Activated T-cell treated with anti-CD3 and anti-CD28 coated beads, Interleukin-2, amount 50 U/mL, for 72 hours (primary cell): Measurements from ENCODE around the gene ABO. TPM values are rescaled to one million over a fixed set of nuclear protein-coding genes. Genes with fewer than 3 reads are reported as not detected.
"Not testable (repeated sequence)": the region's sequence is repeated elsewhere in the genome, so short reads cannot be mapped to it uniquely, and the experiment has no call there.

Experiments used
- ATAC-seq, 2 donors: fragments of 150-1000 bp; cut with Tn5 transposase; replicated peaks in 1 of 2; 2 replicates each; pipeline ENCODE4 v1.10.0; 2021; ENCODE audit warnings: moderate library complexity in 2 of 2, mild to moderate bottlenecking in 1 of 2
- DNase-seq, 2 donors: peaks; one replicate each; pipeline ENCODE4 v3.0.0; 2021 to 2022; ENCODE audit warnings: mixed read lengths in 1 of 2
- H3K27ac Mint-ChIP-seq: one replicate; pipeline ENCODE4 v1.8.0; 2022; ENCODE audit warnings: mild to moderate bottlenecking, moderate library complexity, mixed read lengths
- H3K27me3 Mint-ChIP-seq: one replicate; pipeline ENCODE4 v1.8.0; 2022; ENCODE audit warnings: low read depth, mixed read lengths
- H3K36me3 Mint-ChIP-seq, 2 donors: one replicate each; pipeline ENCODE4 v1.8.0; 2022; ENCODE audit warnings: mixed read lengths in 2 of 2, mild to moderate bottlenecking in 1 of 2; ENCODE audit not compliant: insufficient read depth in 2 of 2
- H3K4me1 Mint-ChIP-seq: one replicate; pipeline ENCODE4 v1.8.0; 2022; ENCODE audit warnings: low read depth, mixed read lengths
- H3K4me3 Mint-ChIP-seq, 2 donors: one replicate each; pipeline ENCODE4 v1.8.0; 2022; ENCODE audit warnings: mild to moderate bottlenecking in 2 of 2, mixed read lengths in 2 of 2, moderate library complexity in 2 of 2
- H3K9me3 Mint-ChIP-seq, 2 donors: one replicate each; pipeline ENCODE4 v1.8.0; 2022; ENCODE audit warnings: mixed read lengths in 2 of 2
- total RNA-seq, 2 donors: library from RNA; stranded (reverse); gene quantifications; one replicate each; pipeline ENCODE4 v1.2.3, GENCODE V29; 2022

Gene ABO
- total RNA-seq, 2 donors from 2014 or later = not detected

- Mint-ChIP-seq H3K4me1 (no peaks in the 10 kb centered on the region), H3K9me3 (no peaks in the 10 kb centered on the region), H3K4me3 (no peak overlapping the region), H3K36me3 (no peaks in the 10 kb centered on the region), H3K27ac (no peak overlapping the region), H3K27me3 (peaks cover 12% of the 10 kb centered on the region)
- DNase-seq (no peak), ATAC-seq (no peak)
Measured at GRCh38 chr9:133282464-133283238, 7.7 kb upstream of the ABO start.

DNA sequence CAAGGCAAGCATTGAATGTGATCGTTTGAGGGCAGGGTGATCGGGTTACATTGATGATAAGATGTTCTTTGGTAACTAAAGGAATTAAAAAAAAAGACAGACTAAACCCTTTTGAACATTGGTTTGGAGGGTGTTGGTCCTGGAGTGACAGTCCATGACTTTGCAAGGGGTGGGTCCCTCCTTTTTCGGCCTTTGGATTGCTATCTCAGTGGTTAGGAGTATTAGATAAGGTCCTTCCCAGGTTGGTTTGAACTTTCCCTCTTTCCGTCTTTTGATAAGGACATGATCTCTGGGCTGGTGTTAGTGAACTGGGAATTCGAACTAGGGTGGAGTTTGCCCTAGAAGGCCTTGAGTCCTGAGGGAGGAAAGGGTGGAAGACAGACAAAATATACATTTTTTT, 5.4 kb upstream of the ABO start:
- no peak for DNase-seq
- peaks cover 0 to 2% of the 10 kb centered on the region in 2 donors for H3K9me3 Mint-ChIP-seq
- H3K27ac Mint-ChIP-seq = no peak overlapping the region
- H3K36me3 Mint-ChIP-seq = peaks cover 0 to 4% of the 10 kb centered on the region in 2 donors
- H3K27me3 Mint-ChIP-seq = peaks cover 25% of the 10 kb centered on the region
- H3K4me1 Mint-ChIP-seq = no peaks in the 10 kb centered on the region
- no peak for ATAC-seq
- H3K4me3 Mint-ChIP-seq = no peak overlapping the region

DNA sequence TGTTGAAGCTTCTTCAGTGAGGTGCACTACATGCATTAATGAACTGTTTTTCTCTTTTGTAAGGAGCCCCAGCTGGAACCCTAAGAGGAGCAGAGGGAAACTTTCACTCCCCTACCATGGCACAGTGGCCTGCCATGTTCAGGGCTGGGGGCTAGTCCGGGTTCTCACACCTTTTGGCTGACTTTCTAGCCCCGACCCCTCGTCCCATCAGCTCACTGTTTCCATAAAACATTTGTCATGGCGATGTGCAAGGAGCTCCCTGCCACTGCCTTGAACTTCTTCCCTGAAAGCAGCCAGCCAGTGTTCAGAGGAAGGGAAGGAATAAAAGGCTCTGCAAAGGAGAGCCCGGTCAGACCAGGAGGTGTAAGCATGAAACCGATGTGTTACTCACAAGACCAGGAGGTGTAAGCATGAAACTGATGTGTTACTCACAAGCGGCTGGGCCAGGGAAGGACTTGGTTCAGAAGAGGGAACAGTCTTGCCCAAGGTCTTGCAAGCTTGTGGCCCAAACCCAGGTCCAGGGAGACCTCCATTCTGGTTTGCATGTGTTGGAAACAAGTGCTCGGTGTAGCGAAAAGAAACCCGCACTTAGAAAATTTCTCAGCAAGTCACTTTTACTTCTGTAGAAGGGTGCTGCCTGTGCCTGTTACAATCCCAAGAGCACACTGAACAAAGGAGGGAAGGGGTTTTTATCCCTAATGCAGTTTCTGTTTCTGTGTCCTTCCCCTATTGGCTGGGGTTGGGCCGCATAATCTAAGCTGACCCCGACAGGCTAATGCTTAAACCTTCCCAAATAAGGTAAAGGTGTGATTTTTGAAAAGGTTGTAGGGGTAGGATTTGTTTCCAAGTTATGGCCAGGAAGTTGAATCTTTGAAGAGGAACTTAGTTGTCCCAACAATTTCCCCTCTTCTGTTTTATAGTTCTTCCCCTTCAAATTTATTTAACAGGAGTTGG, 3.4 kb upstream of the ABO start:
- DNase-seq = no peak
- Mint-ChIP-seq H3K36me3 (peaks cover 0 to 4% of the 10 kb centered on the region in 2 donors), H3K27me3 (peaks cover 35% of the 10 kb centered on the region), H3K9me3 (peaks cover 0 to 2% of the 10 kb centered on the region in 2 donors), H3K4me3 (no peak overlapping the region), H3K4me1 (no peaks in the 10 kb centered on the region), H3K27ac (no peak overlapping the region)
- ATAC-seq = no peak

DNA sequence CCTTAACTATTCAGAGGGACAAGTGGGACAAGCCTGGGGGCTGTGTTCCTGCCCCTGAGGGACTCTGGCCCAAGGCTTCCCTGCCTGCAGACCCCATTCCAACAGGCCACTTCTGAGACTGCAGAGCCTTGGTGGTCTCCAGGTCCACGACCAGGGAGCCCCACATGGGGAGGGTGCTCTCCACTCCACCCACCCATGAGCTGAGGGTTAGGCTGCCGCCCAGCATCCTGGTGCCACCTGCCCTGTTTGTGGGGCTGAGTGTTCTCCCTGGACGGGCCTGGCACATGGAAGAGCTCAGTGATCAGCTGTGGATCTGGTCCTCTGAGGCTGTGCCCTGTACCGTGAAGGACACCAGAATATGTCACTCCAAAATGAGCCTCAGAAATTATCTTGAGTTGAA, 2.5 kb upstream of the ABO start:
- Mint-ChIP-seq H3K4me1 (no peaks in the 10 kb centered on the region), H3K36me3 (peaks cover 0 to 4% of the 10 kb centered on the region in 2 donors), H3K27ac (no peak overlapping the region), H3K4me3 (no peak overlapping the region), H3K9me3 (peaks cover 0 to 2% of the 10 kb centered on the region in 2 donors), H3K27me3 (peaks cover 41% of the 10 kb centered on the region)
- DNase-seq = no peak
- no peak for ATAC-seq

GRCh38 chr9:133276923-133277322, 1.9 kb upstream of the ABO start:
- Mint-ChIP-seq H3K4me3 (no peak overlapping the region), H3K36me3 (peaks cover 0 to 4% of the 10 kb centered on the region in 2 donors), H3K27ac (no peak overlapping the region), H3K9me3 (peaks cover 0 to 2% of the 10 kb centered on the region in 2 donors), H3K4me1 (no peaks in the 10 kb centered on the region), H3K27me3 (peaks cover 44% of the 10 kb centered on the region)
- ATAC-seq (no peak), DNase-seq (no peak)

DNA sequence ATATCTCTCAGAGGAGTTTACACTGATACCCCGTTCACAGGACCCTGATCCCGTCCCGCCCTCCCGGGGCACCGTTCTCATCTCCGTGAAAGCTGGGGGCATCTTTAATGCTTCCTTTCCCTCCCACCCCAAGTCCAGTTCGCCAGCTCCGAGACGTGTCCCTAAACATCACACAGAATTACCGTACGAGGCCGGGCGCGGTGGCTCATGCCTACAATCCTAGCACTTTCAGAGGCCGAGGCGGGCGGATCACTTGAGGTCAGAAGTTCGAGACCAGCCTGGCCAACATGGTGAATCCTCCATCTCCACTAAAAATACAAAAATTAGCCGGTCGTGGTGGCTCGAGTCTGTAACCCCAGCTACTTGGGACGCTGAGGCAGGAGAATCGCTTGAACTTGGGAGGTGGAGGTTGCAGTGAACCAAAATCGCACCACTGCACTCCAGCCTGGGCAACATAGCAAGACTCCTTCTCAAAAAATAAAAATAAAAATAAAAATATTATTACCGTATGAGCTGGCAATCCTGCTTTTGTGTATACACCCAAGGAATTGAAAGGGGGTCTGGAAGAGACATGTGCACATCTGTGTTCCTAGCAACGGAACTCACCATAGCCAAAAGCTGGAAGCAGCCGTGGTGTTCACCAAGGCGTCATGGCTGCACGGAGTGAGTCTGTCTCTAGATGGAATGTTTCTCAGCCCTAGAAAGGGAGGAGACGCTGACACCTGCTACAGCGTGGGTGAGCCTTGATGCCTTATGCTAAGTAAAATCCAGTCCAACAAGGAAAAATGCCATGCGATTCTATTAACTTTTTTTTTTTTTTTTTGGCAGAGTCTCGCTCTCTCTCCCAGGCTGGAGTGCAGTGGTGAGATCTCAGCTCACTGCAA, 1.2 kb upstream of the ABO start:
- no peak overlapping the region for H3K4me3 Mint-ChIP-seq
- no peak for DNase-seq
- peaks cover 0 to 2% of the 10 kb centered on the region in 2 donors for H3K9me3 Mint-ChIP-seq
- peaks cover 51% of the 10 kb centered on the region for H3K27me3 Mint-ChIP-seq
- no peak overlapping the region for H3K27ac Mint-ChIP-seq
- no peak for ATAC-seq
- peaks cover 0 to 4% of the 10 kb centered on the region in 2 donors for H3K36me3 Mint-ChIP-seq
- no peaks in the 10 kb centered on the region for H3K4me1 Mint-ChIP-seq

- ATAC-seq (no peak), DNase-seq (no peak)
- Mint-ChIP-seq H3K4me3 (no peak overlapping the region), H3K36me3 (peaks cover 0 to 4% of the 10 kb centered on the region in 2 donors), H3K4me1 (no peaks in the 10 kb centered on the region), H3K9me3 (peaks cover 0 to 2% of the 10 kb centered on the region in 2 donors), H3K27ac (no peak overlapping the region), H3K27me3 (peaks cover 56% of the 10 kb centered on the region)
Measured at GRCh38 chr9:133274236-133275104, 531 bp downstream of the ABO start.

DNA sequence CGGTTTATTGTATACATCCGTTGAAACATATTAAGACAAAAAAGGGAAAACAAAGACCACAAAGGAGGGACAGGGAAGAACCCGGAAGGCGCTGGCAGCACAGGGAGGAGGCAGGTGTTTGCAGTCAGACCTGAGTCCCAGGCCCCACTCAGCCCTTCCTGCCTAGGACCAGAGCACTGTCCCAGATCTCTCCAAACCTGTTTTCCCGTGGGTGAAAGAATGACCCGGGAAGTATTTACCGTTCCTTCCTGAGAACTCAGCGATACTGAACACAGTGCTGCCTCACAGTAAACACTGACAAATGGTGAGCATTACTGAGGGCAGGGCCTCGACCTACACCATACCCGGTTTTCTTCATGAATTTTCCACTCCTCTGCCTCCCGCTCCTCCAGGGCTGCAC, 1.2 kb downstream of the ABO start:
- Mint-ChIP-seq H3K4me1 (no peaks in the 10 kb centered on the region), H3K36me3 (peaks cover 0 to 4% of the 10 kb centered on the region in 2 donors), H3K4me3 (no peak overlapping the region), H3K27ac (no peak overlapping the region), H3K9me3 (peaks cover 0 to 2% of the 10 kb centered on the region in 2 donors), H3K27me3 (peaks cover 59% of the 10 kb centered on the region)
- DNase-seq (no peak), ATAC-seq (no peak)

GRCh38 chr9:133273098-133273497, 1.9 kb downstream of the ABO start:
- Mint-ChIP-seq H3K27me3 (peaks cover 61% of the 10 kb centered on the region), H3K4me3 (no peak overlapping the region)

GRCh38 chr9:133269537-133270362, 5.3 kb downstream of the ABO start:
- Mint-ChIP-seq H3K4me3 (no peak overlapping the region), H3K27me3 (peaks cover 51% of the 10 kb centered on the region), H3K36me3 (no peaks in the 10 kb centered on the region), H3K4me1 (no peaks in the 10 kb centered on the region), H3K27ac (no peak overlapping the region), H3K9me3 (no peaks in the 10 kb centered on the region)
- no peak for ATAC-seq
- no peak for DNase-seq

More at GRCh38 chr9:133273098-133273497, 1.9 kb downstream of the ABO start:
- H3K9me3 Mint-ChIP-seq = peaks cover 0 to 2% of the 10 kb centered on the region in 2 donors
- no peaks in the 10 kb centered on the region for H3K4me1 Mint-ChIP-seq
- H3K36me3 Mint-ChIP-seq = peaks cover 0 to 4% of the 10 kb centered on the region in 2 donors
- ATAC-seq (no peak), DNase-seq (no peak)
- no peak overlapping the region for H3K27ac Mint-ChIP-seq

GRCh38 chr9:133269136-133269535, 5.9 kb downstream of the ABO start:
- not testable (repeated sequence) for H3K27ac Mint-ChIP-seq, ATAC-seq, DNase-seq, H3K4me3 Mint-ChIP-seq, H3K9me3 Mint-ChIP-seq, H3K4me1 Mint-ChIP-seq, H3K36me3 Mint-ChIP-seq
- H3K27me3 Mint-ChIP-seq = peaks cover 47% of the 10 kb centered on the region
